GM23338 (cell line): ENCODE measurements around the gene SMR3A. TPM values are rescaled to one million over a fixed set of nuclear protein-coding genes. Genes with fewer than 3 reads are reported as not detected.

ENCODE experiments used
- ATAC-seq: fragments of 200-7000 bp; cut with Tn5 transposase; 3 replicates; pipeline ENCODE4 v1.9.1; 2020
- DNase-seq: peaks from one replicate; pipeline ENCODE4 v3.0.0-alpha.2; 2015; ENCODE audit warnings: low spot score
- H2AFZ ChIP-seq: fragments of 200-600 bp; sonication (generic); 2 replicates; pipeline ENCODE4 v1.8.0; 2016; ENCODE audit warnings: antibody characterized with exemption, mild to moderate bottlenecking, moderate library complexity
- H3F3A ChIP-seq: fragments of 200-600 bp; sonication (generic); replicated peaks from 2 replicates; pipeline ENCODE4 v1.8.0; 2017; ENCODE audit warnings: antibody characterized with exemption, mixed run types, low read depth
- H3K27ac ChIP-seq: fragments of 200-600 bp; sonication (generic); 2 replicates; pipeline ENCODE4 v1.6.1; 2016; ENCODE audit warnings: low read depth
- H3K27me3 ChIP-seq: fragments of 200-600 bp; sonication (generic); 2 replicates; pipeline ENCODE4 v1.8.0; 2016; ENCODE audit warnings: mild to moderate bottlenecking, mixed run types, moderate library complexity; ENCODE audit not compliant: insufficient read depth
- H3K36me3 ChIP-seq: fragments of 200-600 bp; sonication (generic); 2 replicates; pipeline ENCODE4 v1.8.0; 2016; ENCODE audit warnings: mild to moderate bottlenecking; ENCODE audit not compliant: insufficient read depth
- H3K4me1 ChIP-seq: fragments of 200-600 bp; sonication (generic); 2 replicates; pipeline ENCODE4 v1.8.0; 2016; ENCODE audit warnings: mild to moderate bottlenecking, moderate library complexity; ENCODE audit not compliant: insufficient read depth
- H3K4me2 ChIP-seq: fragments of 200-600 bp; sonication (generic); 2 replicates; pipeline ENCODE4 v1.7.1; 2017; ENCODE audit warnings: mixed run types
- H3K4me3 ChIP-seq: fragments of 200-600 bp; sonication (generic); 2 replicates; pipeline ENCODE4 v1.6.1; 2016; ENCODE audit warnings: mixed run types
- H3K79me2 ChIP-seq: fragments of 200-600 bp; sonication (generic); replicated peaks from 2 replicates; pipeline ENCODE4 v1.8.0; 2017; ENCODE audit warnings: mild to moderate bottlenecking; ENCODE audit not compliant: insufficient read depth
- H3K9me2 ChIP-seq: fragments of 200-600 bp; sonication (generic); 2 replicates; pipeline ENCODE4 v1.8.0; 2017; ENCODE audit not compliant: insufficient read depth
- H4K20me1 ChIP-seq: fragments of 200-600 bp; sonication (generic); replicated peaks from 2 replicates; pipeline ENCODE4 v1.8.0; 2017; ENCODE audit warnings: mild to moderate bottlenecking; ENCODE audit not compliant: insufficient read depth
- H3K27ac Mint-ChIP-seq: 2 replicates; pipeline ENCODE4 v1.8.0; 2020; ENCODE audit warnings: inconsistent platforms, mild to moderate bottlenecking, moderate library complexity, mixed read lengths
- H3K27me3 Mint-ChIP-seq: 3 replicates; pipeline ENCODE4 v1.8.0; 2022; ENCODE audit warnings: low read depth, mild to moderate bottlenecking, moderate library complexity, mixed read lengths, inconsistent platforms; ENCODE audit not compliant: insufficient read depth, poor library complexity
- H3K36me3 Mint-ChIP-seq: 3 replicates; pipeline ENCODE4 v1.8.0; 2021; ENCODE audit warnings: low read depth, mild to moderate bottlenecking, inconsistent platforms, moderate library complexity, mixed read lengths
- H3K4me1 Mint-ChIP-seq: 3 replicates; pipeline ENCODE4 v1.8.0; 2020; ENCODE audit warnings: mild to moderate bottlenecking, inconsistent platforms, mixed read lengths
- H3K4me3 Mint-ChIP-seq: 3 replicates; pipeline ENCODE4 v1.8.0; 2021; ENCODE audit warnings: moderate library complexity, mild to moderate bottlenecking, inconsistent platforms, mixed read lengths
- H3K9me3 Mint-ChIP-seq: 3 replicates; pipeline ENCODE4 v1.8.0; 2020; ENCODE audit warnings: moderate library complexity, mild to moderate bottlenecking, inconsistent platforms, mixed read lengths
- CREB1 ChIP-seq: fragments of 250-450 bp; sonication (Bioruptor Pico); IDR thresholded peaks from 2 replicates; pipeline ENCODE4 v1.5.0; 2020; ENCODE audit warnings: low read depth, mild to moderate bottlenecking, moderate library complexity
- CTCF ChIP-seq, 2 experiments: fragments of 200-600 bp in 1 of 2; sonication (generic) in 1 of 2; conservative IDR thresholded peaks; 2 replicates each; pipeline versions ENCODE4 v1.5.1 to v1.6.1; 2016 to 2017; ENCODE audit warnings: antibody characterized with exemption in 2 of 2, low read depth in 2 of 2, mild to moderate bottlenecking in 2 of 2, moderate library complexity in 1 of 2
- EZH2 ChIP-seq: fragments of 200-600 bp; sonication (generic); IDR thresholded peaks from one replicate; pipeline ENCODE4 v1.8.0; 2017; ENCODE audit warnings: antibody characterized with exemption, mild to moderate bottlenecking, low read depth; ENCODE audit not compliant: unreplicated experiment
- EZH2phosphoT487 ChIP-seq: fragments of 200-600 bp; sonication (generic); IDR thresholded peaks from one replicate; pipeline ENCODE4 v1.8.1; 2018; ENCODE audit warnings: antibody characterized with exemption; ENCODE audit not compliant: unreplicated experiment
- JUNB ChIP-seq: IDR thresholded peaks from one replicate; pipeline ENCODE4 v1.6.1; 2016; ENCODE audit warnings: antibody characterized with exemption; ENCODE audit not compliant: unreplicated experiment
- NANOG ChIP-seq: IDR thresholded peaks from 2 replicates; pipeline ENCODE4 v1.6.1; 2016; ENCODE audit warnings: antibody characterized with exemption, borderline replicate concordance
- STAT1 ChIP-seq: IDR thresholded peaks from one replicate; pipeline ENCODE4 v1.6.1; 2016; ENCODE audit warnings: antibody characterized with exemption; ENCODE audit not compliant: unreplicated experiment
- ZNF331 ChIP-seq: fragments of 250-450 bp; sonication (Bioruptor Pico); IDR thresholded peaks from 2 replicates; pipeline ENCODE4 v1.5.0; 2020; ENCODE audit warnings: low read depth, mild to moderate bottlenecking, moderate library complexity
- ZNF462 ChIP-seq: fragments of 250-450 bp; sonication (Bioruptor Pico); IDR thresholded peaks from 2 replicates; pipeline ENCODE4 v1.5.0; 2020; ENCODE audit warnings: mild to moderate bottlenecking, moderate library complexity
- polyA plus RNA-seq: library from polyadenylated mRNA; unstranded; fragments of >200 nt; fragmentation: Nextera tagmentation; extraction: Ambion mirVana; gene quantifications from 2 replicates; pipeline ENCODE4 v1.2.1, GENCODE V29; 2016
- total RNA-seq: library from RNA; depleted of rRNA; stranded (reverse); fragments of >200 nt; shearing (Covaris generic); gene quantifications from 2 replicates; pipeline ENCODE4 v1.2.3, GENCODE V29; 2014
- TF ChIP-seq, protein P1 (sequence below): IDR thresholded peaks from 2 replicates; pipeline ENCODE4 v1.6.1; 2016; ENCODE audit warnings: antibody characterized with exemption
- TF ChIP-seq, protein P2 (sequence below): IDR thresholded peaks from one replicate; pipeline ENCODE4 v1.6.1; 2018; ENCODE audit warnings: antibody characterized with exemption; ENCODE audit not compliant: unreplicated experiment

SMR3A gene
- total and polyA plus RNA-seq, 2 experiments from 2014 or later = not detected

DNA sequence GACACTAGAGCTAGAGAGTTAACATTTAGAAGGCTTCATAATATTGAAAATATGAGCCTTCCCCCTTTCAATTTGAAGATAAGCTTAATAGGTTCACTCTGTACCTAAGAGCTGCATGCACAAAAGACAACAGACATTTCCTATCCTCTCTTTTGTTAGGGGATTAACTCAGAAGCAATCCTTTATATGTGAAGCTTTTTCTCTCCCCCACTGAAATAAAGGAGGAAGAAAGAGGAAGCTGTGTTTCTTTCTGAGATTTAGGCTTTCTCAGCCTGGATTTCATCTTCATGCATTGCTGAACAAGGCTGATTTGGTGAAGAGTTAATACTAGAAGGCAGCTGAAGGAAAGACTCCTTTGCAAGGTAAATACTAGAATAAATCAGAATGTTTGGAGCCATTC, 46.8 kb upstream of the SMR3A start (continued):
- no peak for TF ChIP-seq NANOG
- TF ChIP-seq EZH2phosphoT487 = no peak
- TF ChIP-seq ZNF462 = no peak
- no peak for TF ChIP-seq JUNB
- no peak for TF ChIP-seq STAT1
- no peak for TF ChIP-seq ZNF331 (CRISPR knock-in tag)
- TF ChIP-seq CREB1 (CRISPR knock-in tag) = no peak
- TF ChIP-seq EZH2 = no peak

DNA sequence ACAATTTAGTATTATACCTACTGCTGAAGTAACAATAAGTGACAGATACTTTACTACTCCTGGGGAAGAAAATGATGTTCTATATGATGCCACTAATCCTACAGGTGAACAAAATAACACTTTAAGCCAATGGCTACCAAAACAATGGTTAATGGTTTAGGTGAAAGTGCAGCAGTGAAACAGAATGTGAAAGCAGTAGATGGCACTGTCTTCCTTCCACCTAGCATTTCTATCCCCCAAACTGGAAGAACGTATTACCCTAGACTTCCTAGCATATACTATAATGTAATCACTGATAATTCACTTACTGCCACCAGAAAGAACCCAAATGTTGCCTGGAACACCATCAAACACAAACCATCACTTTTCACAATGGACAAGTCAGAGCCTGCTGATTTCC, 44.6 kb upstream of the SMR3A start:
- 0 out of 2 replicates have a peak, but pooled peaks cover 8% of the 10 kb centered on the region for H3K9me2 ChIP-seq
- H3K36me3 Mint-ChIP-seq = no peaks in the 10 kb centered on the region
- H2AFZ ChIP-seq = no peak overlapping the region
- H3F3A ChIP-seq = no peaks in the 10 kb centered on the region
- H3K27ac ChIP-seq = no peak overlapping the region
- TF ChIP-seq CTCF (conservative IDR thresholded peaks at IDR 0.05; ENCODE audit: low read depth in 2 of 2) (peak; percentile 31 to 62), CREB1 (CRISPR knock-in tag) (no peak)
- TF ChIP-seq, protein P1, sequence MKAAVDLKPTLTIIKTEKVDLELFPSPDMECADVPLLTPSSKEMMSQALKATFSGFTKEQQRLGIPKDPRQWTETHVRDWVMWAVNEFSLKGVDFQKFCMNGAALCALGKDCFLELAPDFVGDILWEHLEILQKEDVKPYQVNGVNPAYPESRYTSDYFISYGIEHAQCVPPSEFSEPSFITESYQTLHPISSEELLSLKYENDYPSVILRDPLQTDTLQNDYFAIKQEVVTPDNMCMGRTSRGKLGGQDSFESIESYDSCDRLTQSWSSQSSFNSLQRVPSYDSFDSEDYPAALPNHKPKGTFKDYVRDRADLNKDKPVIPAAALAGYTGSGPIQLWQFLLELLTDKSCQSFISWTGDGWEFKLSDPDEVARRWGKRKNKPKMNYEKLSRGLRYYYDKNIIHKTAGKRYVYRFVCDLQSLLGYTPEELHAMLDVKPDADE = no peak
- TF ChIP-seq, protein P2, sequence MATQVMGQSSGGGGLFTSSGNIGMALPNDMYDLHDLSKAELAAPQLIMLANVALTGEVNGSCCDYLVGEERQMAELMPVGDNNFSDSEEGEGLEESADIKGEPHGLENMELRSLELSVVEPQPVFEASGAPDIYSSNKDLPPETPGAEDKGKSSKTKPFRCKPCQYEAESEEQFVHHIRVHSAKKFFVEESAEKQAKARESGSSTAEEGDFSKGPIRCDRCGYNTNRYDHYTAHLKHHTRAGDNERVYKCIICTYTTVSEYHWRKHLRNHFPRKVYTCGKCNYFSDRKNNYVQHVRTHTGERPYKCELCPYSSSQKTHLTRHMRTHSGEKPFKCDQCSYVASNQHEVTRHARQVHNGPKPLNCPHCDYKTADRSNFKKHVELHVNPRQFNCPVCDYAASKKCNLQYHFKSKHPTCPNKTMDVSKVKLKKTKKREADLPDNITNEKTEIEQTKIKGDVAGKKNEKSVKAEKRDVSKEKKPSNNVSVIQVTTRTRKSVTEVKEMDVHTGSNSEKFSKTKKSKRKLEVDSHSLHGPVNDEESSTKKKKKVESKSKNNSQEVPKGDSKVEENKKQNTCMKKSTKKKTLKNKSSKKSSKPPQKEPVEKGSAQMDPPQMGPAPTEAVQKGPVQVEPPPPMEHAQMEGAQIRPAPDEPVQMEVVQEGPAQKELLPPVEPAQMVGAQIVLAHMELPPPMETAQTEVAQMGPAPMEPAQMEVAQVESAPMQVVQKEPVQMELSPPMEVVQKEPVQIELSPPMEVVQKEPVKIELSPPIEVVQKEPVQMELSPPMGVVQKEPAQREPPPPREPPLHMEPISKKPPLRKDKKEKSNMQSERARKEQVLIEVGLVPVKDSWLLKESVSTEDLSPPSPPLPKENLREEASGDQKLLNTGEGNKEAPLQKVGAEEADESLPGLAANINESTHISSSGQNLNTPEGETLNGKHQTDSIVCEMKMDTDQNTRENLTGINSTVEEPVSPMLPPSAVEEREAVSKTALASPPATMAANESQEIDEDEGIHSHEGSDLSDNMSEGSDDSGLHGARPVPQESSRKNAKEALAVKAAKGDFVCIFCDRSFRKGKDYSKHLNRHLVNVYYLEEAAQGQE = no peak
- H3K4me1 Mint-ChIP-seq = peaks cover 10% of the 10 kb centered on the region; the same call in 2 of the 3 replicates
- H3K27me3 Mint-ChIP-seq = no peaks in the 10 kb centered on the region
- H3K79me2 ChIP-seq = no peaks in the 10 kb centered on the region
- no peaks in the 10 kb centered on the region for H3K36me3 ChIP-seq
- peaks cover 2% of the 10 kb centered on the region; the same call in 1 of the 3 replicates for H3K9me3 Mint-ChIP-seq
- H3K4me3 Mint-ChIP-seq = no peak overlapping the region
- no peaks in the 10 kb centered on the region for H4K20me1 ChIP-seq
- H3K4me1 ChIP-seq = 0 out of 2 replicates have a peak, but pooled peaks cover 7% of the 10 kb centered on the region
- H3K4me3 ChIP-seq = no peak overlapping the region
- DNase-seq (peak; percentile 10), ATAC-seq (peak; percentile 34; the same call in 2 of the 3 replicates)
- no peak overlapping the region for H3K4me2 ChIP-seq
- H3K27ac Mint-ChIP-seq = no peak overlapping the region
- H3K27me3 ChIP-seq = no peaks in the 10 kb centered on the region
